ENCODE results near the gene PHYHD1. TPM values are rescaled to one million over a fixed set of nuclear protein-coding genes. Genes with fewer than 3 reads are reported as not detected.

The PHYHD1 gene
- total and polyA plus RNA-seq, 2 donors (not counting 3 experiments of a cell fraction or from before 2014, with no cell fraction given) = 1.1 to 1.8 TPM

DNA sequence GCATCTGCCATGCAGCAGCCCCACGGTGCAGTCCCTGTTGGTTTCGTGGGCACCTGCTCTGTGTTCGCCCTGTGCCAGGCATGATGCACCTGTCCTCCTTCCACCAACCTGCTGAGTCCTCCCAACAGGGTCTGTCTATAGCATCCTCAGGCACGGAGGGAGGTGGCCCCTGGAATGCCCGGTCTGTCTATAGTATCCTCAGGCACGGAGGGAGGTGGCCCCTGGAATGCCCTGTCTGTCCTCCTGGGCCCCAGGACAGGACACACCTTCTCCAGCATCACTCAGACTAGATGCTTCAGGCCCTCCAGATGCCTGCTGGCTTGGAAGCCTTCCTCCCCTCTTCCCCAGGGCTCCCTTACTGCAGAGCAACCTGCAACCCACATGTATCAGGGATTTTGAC, 9.9 kb upstream of the PHYHD1 start:
- peaks cover 17 to 45% of the 10 kb centered on the region in 2 experiments for H3K36me3 ChIP-seq (ENCODE audit: control insufficient read depth in 2 of 2, extremely low read depth in 1 of 2, insufficient read depth in 2 of 2, low read length in 2 of 2)
- H3K27me3 ChIP-seq (ENCODE audit: control insufficient read depth in 2 of 2, insufficient read depth in 2 of 2, low read length in 2 of 2) = no peaks in the 10 kb centered on the region
- ChIA-PET CTCF (interaction anchor here (1.0 to 2.6 kb wide), 3 partner anchors 19 to 48 kb away, joined by 3 to 8 read pairs (median 7); no protein-coding TSS in a partner anchor), POLR2A (interaction anchor here (0.6 kb wide), 1 partner anchor 23 kb away, joined by 3 read pairs; no protein-coding TSS in a partner anchor)
- intact Hi-C loops (cut with micrococcal nuclease) (loop anchor here (1.0 kb wide), 3 partner anchors 19 to 29 kb away; partner anchors contain the start of gene LRRC8A), dilution Hi-C loops (cut with MboI; ENCODE audit: extremely low pct_ligation_motif_present, low sequenced_read_pairs) (no loop called here)
- no peaks in the 10 kb centered on the region for H4K20me1 ChIP-seq (replicated peaks; ENCODE audit: control insufficient read depth, extremely low read depth, insufficient read depth, low read length)
- BruUV-seq (replicated peaks) = TSS peak; percentile 59
- H2AFZ ChIP-seq (ENCODE audit: low read depth, low read length) = no peak overlapping the region
- TF ChIP-seq POLR2A (IDR thresholded peaks at IDR 0.05; ENCODE audit: low read depth, low read length) = no peak
- no peak for TF ChIP-seq FOS (IDR thresholded peaks at IDR 0.05; ENCODE audit: borderline replicate concordance, insufficient read depth, low read length)
- no peak for TF ChIP-seq POLR2AphosphoS5 (IDR thresholded peaks at IDR 0.05; ENCODE audit: insufficient read depth, low read depth, low read length)
- no peak for TF ChIP-seq EZH2 (IDR thresholded peaks at IDR 0.05; ENCODE audit: borderline replicate concordance, low read depth, low read length, severe bottlenecking)
- TF ChIP-seq, protein P1, sequence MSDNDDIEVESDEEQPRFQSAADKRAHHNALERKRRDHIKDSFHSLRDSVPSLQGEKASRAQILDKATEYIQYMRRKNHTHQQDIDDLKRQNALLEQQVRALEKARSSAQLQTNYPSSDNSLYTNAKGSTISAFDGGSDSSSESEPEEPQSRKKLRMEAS (IDR thresholded peaks at IDR 0.05; ENCODE audit: insufficient read depth, insufficient read length) = no peak
- no peak for TF ChIP-seq MYC (IDR thresholded peaks at IDR 0.05; ENCODE audit: low read depth, low read length)
- TF ChIP-seq, protein P2, sequence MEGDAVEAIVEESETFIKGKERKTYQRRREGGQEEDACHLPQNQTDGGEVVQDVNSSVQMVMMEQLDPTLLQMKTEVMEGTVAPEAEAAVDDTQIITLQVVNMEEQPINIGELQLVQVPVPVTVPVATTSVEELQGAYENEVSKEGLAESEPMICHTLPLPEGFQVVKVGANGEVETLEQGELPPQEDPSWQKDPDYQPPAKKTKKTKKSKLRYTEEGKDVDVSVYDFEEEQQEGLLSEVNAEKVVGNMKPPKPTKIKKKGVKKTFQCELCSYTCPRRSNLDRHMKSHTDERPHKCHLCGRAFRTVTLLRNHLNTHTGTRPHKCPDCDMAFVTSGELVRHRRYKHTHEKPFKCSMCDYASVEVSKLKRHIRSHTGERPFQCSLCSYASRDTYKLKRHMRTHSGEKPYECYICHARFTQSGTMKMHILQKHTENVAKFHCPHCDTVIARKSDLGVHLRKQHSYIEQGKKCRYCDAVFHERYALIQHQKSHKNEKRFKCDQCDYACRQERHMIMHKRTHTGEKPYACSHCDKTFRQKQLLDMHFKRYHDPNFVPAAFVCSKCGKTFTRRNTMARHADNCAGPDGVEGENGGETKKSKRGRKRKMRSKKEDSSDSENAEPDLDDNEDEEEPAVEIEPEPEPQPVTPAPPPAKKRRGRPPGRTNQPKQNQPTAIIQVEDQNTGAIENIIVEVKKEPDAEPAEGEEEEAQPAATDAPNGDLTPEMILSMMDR (IDR thresholded peaks at IDR 0.05; ENCODE audit: extremely low read depth in 1 of 2, insufficient read depth in 1 of 2, low read depth in 1 of 2, low read length in 2 of 2) = no peak
- TF ChIP-seq GATA2 (IDR thresholded peaks at IDR 0.05; ENCODE audit: insufficient read depth, insufficient read length, low read depth, low read length) = no peak
- TF ChIP-seq JUN (IDR thresholded peaks at IDR 0.05; ENCODE audit: borderline replicate concordance, insufficient read depth, insufficient read length, low read depth) = no peak
- no peak overlapping the region for H3K4me3 ChIP-seq (replicated peaks in 1 of 3; ENCODE audit: insufficient read depth in 1 of 3, low read depth in 1 of 3, low read length in 3 of 3)
- H3K4me2 ChIP-seq (ENCODE audit: insufficient read depth, low read length) = no peak overlapping the region
- FAIRE-seq (peak; percentile 73), DNase-seq (ENCODE audit: low read depth, low spot score) (no peak)
- H3K9ac ChIP-seq (replicated peaks; ENCODE audit: extremely low read depth, insufficient read depth, low read length) = peak overlapping the region; percentile 42
- H3K27ac ChIP-seq (ENCODE audit: insufficient read depth, low read depth, low read length) = peak overlapping the region; percentile 94
- H3K79me2 ChIP-seq (ENCODE audit: control insufficient read depth, insufficient read depth, low read length) = peaks cover 82% of the 10 kb centered on the region
- no peaks in the 10 kb centered on the region for H3K9me1 ChIP-seq (replicated peaks; ENCODE audit: control insufficient read depth, extremely low read depth, insufficient read depth, low read length)
- peaks cover 51% of the 10 kb centered on the region for H3K4me1 ChIP-seq (ENCODE audit: control insufficient read depth, extremely low read depth, insufficient read depth, low read length)
- no peaks in the 10 kb centered on the region for H3K9me3 ChIP-seq (replicated peaks; ENCODE audit: control insufficient read depth, insufficient read depth, low read length)
